Liver (tissue), 9 donors: ENCODE measurements around the gene PAK1. TPM values are rescaled to one million over a fixed set of nuclear protein-coding genes. Genes with fewer than 3 reads are reported as not detected.

Source experiments
- DNase-seq: peaks from one replicate; pipeline ENCODE4 v3.0.0-alpha.2; 2017; ENCODE audit warnings: low spot score
- H3K27ac ChIP-seq, 2 donors: one replicate each; pipeline ENCODE4 v1.7.0; 2013; ENCODE audit warnings: inconsistent platforms in 2 of 2, low read length in 2 of 2, control low read depth in 1 of 2, low read depth in 1 of 2, mild to moderate bottlenecking in 1 of 2
- H3K27me3 ChIP-seq, 4 donors: one replicate each; pipeline versions ENCODE4 v1.6.1 to v1.7.0; 2013; ENCODE audit warnings: low read length in 3 of 4, inconsistent platforms in 1 of 4, mild to moderate bottlenecking in 1 of 4, moderate library complexity in 1 of 4; ENCODE audit not compliant: control insufficient read depth in 4 of 4, insufficient read depth in 4 of 4
- H3K36me3 ChIP-seq, 4 donors: one replicate each; pipeline versions ENCODE4 v1.6.1 to v1.7.0; 2013; ENCODE audit warnings: low read length in 3 of 4, mild to moderate bottlenecking in 3 of 4, low read depth in 1 of 4, moderate library complexity in 1 of 4; ENCODE audit not compliant: control insufficient read depth in 4 of 4, insufficient read depth in 3 of 4
- H3K4me1 ChIP-seq, 4 donors: one replicate each; pipeline versions ENCODE4 v1.6.1 to v1.7.0; 2013; ENCODE audit warnings: low read length in 3 of 4, mild to moderate bottlenecking in 3 of 4, moderate library complexity in 1 of 4; ENCODE audit not compliant: control insufficient read depth in 4 of 4, insufficient read depth in 4 of 4
- H3K4me3 ChIP-seq, 3 donors: one replicate each; pipeline versions ENCODE4 v1.6.1 to v1.7.0; 2013; ENCODE audit warnings: low read length in 3 of 3, control low read depth in 1 of 3, low read depth in 1 of 3, mild to moderate bottlenecking in 1 of 3
- H3K9ac ChIP-seq, 2 donors: one replicate each; pipeline ENCODE4 v1.7.0; 2013; ENCODE audit warnings: low read length in 2 of 2, mild to moderate bottlenecking in 2 of 2, moderate library complexity in 2 of 2, control low read depth in 1 of 2, low read depth in 1 of 2
- H3K9me3 ChIP-seq, 4 donors: one replicate each; pipeline versions ENCODE4 v1.6.1 to v1.7.0; 2013; ENCODE audit warnings: low read length in 3 of 4; ENCODE audit not compliant: control insufficient read depth in 4 of 4
- ATF3 ChIP-seq: IDR thresholded peaks from 2 replicates; pipeline ENCODE4 v1.6.1; 2016; ENCODE audit warnings: antibody characterized with exemption
- CTCF ChIP-seq: fragments of 150-350 bp; IDR thresholded peaks from 2 replicates; pipeline ENCODE4 v1.5.1; 2017; ENCODE audit warnings: improper control_type of control experiment, low read depth, low read length; ENCODE audit not compliant: missing input control
- EGR1 ChIP-seq, 2 donors: IDR thresholded peaks; 2 replicates each; pipeline ENCODE4 v1.6.1; 2016 to 2018; ENCODE audit warnings: antibody characterized with exemption in 2 of 2, low read depth in 2 of 2
- FOXA1 ChIP-seq: IDR thresholded peaks from 2 replicates; pipeline ENCODE4 v1.6.1; 2016; ENCODE audit warnings: antibody characterized with exemption
- FOXA2 ChIP-seq: IDR thresholded peaks from 2 replicates; pipeline ENCODE4 v1.6.1; 2016; ENCODE audit warnings: antibody characterized with exemption
- GABPA ChIP-seq, 2 donors: IDR thresholded peaks in 1 of 2; conservative IDR thresholded peaks in 1 of 2; 2 replicates each; pipeline ENCODE4 v1.6.1; 2016; ENCODE audit warnings: antibody characterized with exemption in 2 of 2, mild to moderate bottlenecking in 1 of 2, moderate library complexity in 1 of 2
- HNF4A ChIP-seq, 2 donors: conservative IDR thresholded peaks; 2 replicates each; pipeline ENCODE4 v1.6.1; 2016; ENCODE audit warnings: antibody characterized with exemption in 2 of 2, mild to moderate bottlenecking in 2 of 2
- HNF4G ChIP-seq: IDR thresholded peaks from 2 replicates; pipeline ENCODE4 v1.6.1; 2016; ENCODE audit warnings: antibody characterized with exemption
- JUND ChIP-seq, 2 donors: IDR thresholded peaks; 2 replicates each; pipeline ENCODE4 v1.6.1; 2016; ENCODE audit warnings: antibody characterized with exemption in 2 of 2
- MAX ChIP-seq: IDR thresholded peaks from 2 replicates; pipeline ENCODE4 v1.6.1; 2016; ENCODE audit warnings: antibody characterized with exemption
- NR2F2 ChIP-seq: IDR thresholded peaks from 2 replicates; pipeline ENCODE4 v1.6.1; 2016; ENCODE audit warnings: antibody characterized with exemption
- RAD21 ChIP-seq, 2 donors: IDR thresholded peaks; 2 replicates each; pipeline ENCODE4 v1.6.1; 2016; ENCODE audit warnings: antibody characterized with exemption in 2 of 2, mild to moderate bottlenecking in 2 of 2
- REST ChIP-seq: IDR thresholded peaks from 2 replicates; pipeline ENCODE4 v1.6.1; 2016; ENCODE audit warnings: antibody characterized with exemption, mild to moderate bottlenecking
- RXRA ChIP-seq, 2 donors: IDR thresholded peaks; 2 replicates each; pipeline ENCODE4 v1.6.1; 2017 to 2018; ENCODE audit warnings: antibody characterized with exemption in 2 of 2, mild to moderate bottlenecking in 1 of 2
- SP1 ChIP-seq: IDR thresholded peaks from 2 replicates; pipeline ENCODE4 v1.6.1; 2018; ENCODE audit warnings: antibody characterized with exemption, mild to moderate bottlenecking
- TAF1 ChIP-seq: conservative IDR thresholded peaks from 2 replicates; pipeline ENCODE4 v1.6.1; 2016; ENCODE audit warnings: antibody characterized with exemption, mild to moderate bottlenecking
- YY1 ChIP-seq: IDR thresholded peaks from 2 replicates; pipeline ENCODE4 v1.6.1; 2016; ENCODE audit warnings: antibody characterized with exemption, mild to moderate bottlenecking
- ZBTB33 ChIP-seq: IDR thresholded peaks from 2 replicates; pipeline ENCODE4 v1.6.1; 2016; ENCODE audit warnings: antibody characterized with exemption
- WGBS: extraction: QIAGEN DNeasy Blood & Tissue Kit; methylation state at CpG from one replicate; pipeline ENCODE4 v1.1.7; 2013; 5-methylcytosine and 5-hydroxymethylcytosine counted together
- polyA plus RNA-seq, 2 donors: library from polyadenylated mRNA; stranded (reverse) in 1 of 2; unstranded in 1 of 2; fragments of 200-250 nt in 1 of 2; fragments of >200 nt in 1 of 2; fragmentation: Nextera tagmentation in 1 of 2; extraction: Ambion mirVana in 1 of 2; gene quantifications; one replicate each; pipeline versions ENCODE4 v1.2.1 to v1.2.3, GENCODE V29; 2013 to 2015
- total RNA-seq, 2 donors: library from RNA; depleted of rRNA; stranded (reverse); fragments of >200 nt; gene quantifications; one replicate each; pipeline ENCODE4 v1.2.3, GENCODE V29; 2014
- donor health status: healthy.
- donor health status: healthy.
- donor health status: healthy.
- donor health status: healthy.
- donor health status: healthy.

The PAK1 gene
- total and polyA plus RNA-seq, 4 donors: 3.6 to 24.9 (median 7.4) TPM

- TF ChIP-seq CTCF (no peak), GABPA (IDR thresholded peaks at IDR 0.05 in 1 of 2, conservative IDR thresholded peaks at IDR 0.05 in 1 of 2) (no peak), HNF4A (conservative IDR thresholded peaks at IDR 0.05) (no peak), HNF4G (no peak), FOXA1 (no peak), SP1 (no peak), RXRA (IDR thresholded peaks at IDR 0.05) (no peak)
Measured at GRCh38 chr11:77454867-77455655, 18.8 kb downstream of the PAK1 start (continued).

GRCh38 chr11:77450227-77450626 is 23.7 kb downstream of the PAK1 start:
- 82% methylated on average over 1 of the region's 1 CpG for WGBS
- TF ChIP-seq ATF3: no peak
- no peak for TF ChIP-seq EGR1 (IDR thresholded peaks at IDR 0.05; ENCODE audit: low read depth in 2 of 2)
- TF ChIP-seq HNF4A (conservative IDR thresholded peaks at IDR 0.05): no peak
- no peak for TF ChIP-seq JUND (IDR thresholded peaks at IDR 0.05)
- TF ChIP-seq GABPA (IDR thresholded peaks at IDR 0.05 in 1 of 2, conservative IDR thresholded peaks at IDR 0.05 in 1 of 2): no peak
- TF ChIP-seq FOXA1: no peak
- no peak for TF ChIP-seq RXRA (IDR thresholded peaks at IDR 0.05)
- no peak for TF ChIP-seq TAF1
- no peak for TF ChIP-seq CTCF
- no peak for TF ChIP-seq FOXA2
- TF ChIP-seq SP1: no peak
- no peak for TF ChIP-seq YY1
- no peak for TF ChIP-seq NR2F2
- TF ChIP-seq ZBTB33: no peak
- no peak for TF ChIP-seq REST
- no peak for TF ChIP-seq HNF4G
- TF ChIP-seq RAD21 (IDR thresholded peaks at IDR 0.05): no peak
- no peak for TF ChIP-seq MAX

More at GRCh38 chr11:77450227-77450626, 23.7 kb downstream of the PAK1 start:
- H3K4me1 ChIP-seq: peaks cover 0 to 4% (median 0%) of the 10 kb centered on the region in 4 donors
- no peaks in the 10 kb centered on the region for H3K36me3 ChIP-seq
- H3K9ac ChIP-seq: no peak overlapping the region
- no peaks in the 10 kb centered on the region for H3K27me3 ChIP-seq
- no peak overlapping the region for H3K4me3 ChIP-seq
- DNase-seq: no peak
- H3K27ac ChIP-seq: no peak overlapping the region
- H3K9me3 ChIP-seq: no peaks in the 10 kb centered on the region
